ENCODE results near the gene KLF13.

DNA sequence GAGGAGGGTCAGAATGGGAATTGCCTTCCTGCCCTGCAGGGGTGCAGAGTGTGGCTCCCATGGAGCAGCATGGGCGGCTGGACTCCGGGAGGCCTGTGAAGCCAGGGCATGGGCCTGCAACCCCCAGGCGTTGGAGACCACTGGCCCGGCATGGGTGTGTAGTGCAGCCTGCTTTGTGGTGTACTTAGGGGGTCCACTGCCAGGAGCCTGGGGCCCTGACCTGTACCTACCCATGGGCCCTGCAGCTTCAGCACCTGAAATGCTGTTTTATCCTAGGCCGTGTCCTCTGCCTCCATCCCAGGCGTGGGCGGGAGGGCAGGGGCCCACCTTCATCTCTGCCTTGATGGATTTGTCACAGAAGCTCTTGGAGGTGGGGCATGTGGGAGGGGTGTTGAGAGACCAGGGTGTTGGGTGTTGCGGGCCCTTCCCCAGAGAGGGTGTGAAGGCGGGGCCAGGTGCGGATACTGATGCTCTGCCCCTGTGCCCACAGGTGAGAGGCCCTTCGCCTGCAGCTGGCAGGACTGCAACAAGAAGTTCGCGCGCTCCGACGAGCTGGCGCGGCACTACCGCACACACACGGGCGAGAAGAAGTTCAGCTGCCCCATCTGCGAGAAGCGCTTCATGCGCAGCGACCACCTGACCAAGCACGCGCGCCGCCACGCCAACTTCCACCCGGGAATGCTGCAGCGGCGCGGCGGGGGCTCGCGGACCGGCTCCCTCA lies 45.0 kb downstream of the KLF13 start:
- TF ChIP-seq CTCF (conservative IDR thresholded peaks at IDR 0.05), result no peak
- no peak for TF ChIP-seq ZFX (IDR thresholded peaks at IDR 0.05)
